Measurements from ENCODE around the gene DGKD.
"Not testable (repeated sequence)": the region's sequence is repeated elsewhere in the genome, so short reads cannot be mapped to it uniquely, and the experiment has no call there.

Gene DGKD

GRCh38 chr2:233360771-233361176 is 6.5 kb downstream of the DGKD start:
- no peak for DNase-seq (ENCODE audit: low read depth in 2 of 2)

DNA sequence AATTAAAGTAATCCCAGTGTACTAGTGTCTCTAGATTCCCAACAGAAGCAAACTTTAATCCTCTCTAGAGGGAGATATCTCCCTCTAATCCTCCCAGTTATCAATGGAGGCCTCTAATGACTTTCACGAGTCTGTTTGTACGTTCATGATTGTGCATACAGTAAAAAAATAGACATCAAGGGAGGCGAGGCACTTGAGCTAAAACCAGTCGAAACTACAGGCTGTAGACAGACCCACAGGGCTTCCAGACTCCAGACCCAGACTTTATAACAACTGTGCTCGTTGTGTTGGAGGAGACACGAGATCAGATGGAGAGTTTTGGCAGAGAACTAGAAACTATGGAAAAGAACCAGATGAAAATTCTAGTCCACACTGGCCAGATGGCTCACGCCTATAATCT is 7.0 kb downstream of the DGKD start:
- DNase-seq (ENCODE audit: low read depth in 2 of 2), result no peak

DNA sequence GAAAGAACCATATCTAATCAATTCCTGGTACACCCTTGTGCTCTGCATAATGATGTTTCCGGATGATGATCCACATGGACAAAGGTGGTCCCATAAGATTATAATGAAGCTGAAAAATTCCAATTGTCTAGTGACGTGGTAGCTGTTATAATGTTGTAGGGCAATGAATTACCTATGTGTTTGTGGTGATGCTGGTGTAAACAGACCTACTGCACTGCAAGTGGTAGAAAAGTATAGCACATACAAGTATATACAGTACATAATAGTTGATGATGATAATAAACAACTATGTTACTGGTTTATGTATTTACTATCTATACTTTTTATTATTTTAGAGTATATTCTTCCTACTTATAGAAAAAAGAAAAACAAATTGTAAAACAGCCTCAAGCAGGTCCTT is 8.4 kb downstream of the DGKD start:
- no peak for DNase-seq (ENCODE audit: low read depth in 2 of 2)

DNA sequence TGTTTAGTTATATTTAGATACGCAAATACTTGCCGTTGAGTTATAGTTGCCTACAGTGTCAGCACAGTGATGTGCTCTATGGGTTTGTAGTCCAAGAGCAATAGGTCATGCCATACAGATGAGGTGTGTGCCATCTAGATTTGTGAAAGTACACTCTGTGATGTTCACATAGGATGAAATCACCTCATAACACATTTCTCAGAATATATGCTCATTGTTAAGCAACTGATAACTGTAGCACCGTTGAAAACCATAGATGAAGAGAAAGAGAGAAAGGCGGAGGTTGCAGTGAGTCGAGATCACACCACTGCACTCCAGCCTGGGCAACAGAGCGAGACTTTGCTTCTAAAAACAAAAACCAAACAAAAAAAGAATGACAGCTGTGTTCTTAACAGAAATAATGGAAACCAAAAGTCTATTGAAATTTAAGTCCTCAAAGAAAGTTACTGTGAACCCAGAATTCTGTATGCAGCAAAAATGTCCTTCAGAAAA is 9.5 kb downstream of the DGKD start:
- DNase-seq (ENCODE audit: low read depth in 2 of 2), result no peak

- no peak for DNase-seq (ENCODE audit: low read depth in 2 of 2)
These were observed 11.7 kb downstream of the DGKD start for GRCh38 chr2:233365861-233366520.

DNA sequence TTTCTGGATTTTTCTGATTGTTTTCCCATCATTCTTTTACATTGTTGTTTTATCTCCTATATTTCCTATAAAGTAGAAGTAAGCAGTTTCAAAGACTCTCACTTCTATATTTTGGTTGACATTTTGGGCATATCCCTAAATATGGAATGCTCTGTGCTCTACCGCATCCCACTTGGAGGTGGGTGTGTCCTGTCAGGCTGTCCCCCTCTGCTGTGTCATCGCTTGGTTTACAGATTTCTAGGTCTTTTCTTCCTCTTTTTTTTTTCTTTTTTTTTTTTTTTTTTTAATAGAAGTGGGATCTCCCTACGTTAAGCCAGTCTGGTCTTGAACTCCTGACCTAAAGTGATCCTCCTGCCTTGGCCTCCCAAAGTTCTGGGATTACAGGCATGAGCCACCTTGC is 13.3 kb downstream of the DGKD start:
- DNase-seq (ENCODE audit: low read depth in 2 of 2), result no peak

DNA sequence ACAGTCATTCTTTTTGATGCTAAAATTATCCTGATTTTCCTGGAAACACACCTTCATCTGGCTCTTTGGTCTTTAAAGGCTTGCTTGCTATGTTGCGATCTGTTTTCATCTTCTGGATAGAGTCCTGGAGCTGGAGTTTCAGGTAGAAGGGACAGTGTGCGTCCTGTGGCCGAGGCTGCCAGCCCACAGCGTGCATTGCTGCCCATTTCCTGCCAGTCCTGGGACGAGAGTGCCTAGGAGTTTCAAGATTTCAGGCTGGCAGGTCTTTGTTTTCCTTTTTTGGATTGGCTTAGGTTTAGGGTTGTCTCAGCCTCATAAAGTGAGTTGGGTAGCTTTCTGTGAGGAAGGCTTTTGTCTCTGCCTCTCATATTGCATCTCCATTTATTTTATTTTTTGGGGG is 14.5 kb downstream of the DGKD start:
- DNase-seq (ENCODE audit: low read depth in 2 of 2), result no peak

- DNase-seq (ENCODE audit: low read depth in 2 of 2), result no peak
These were observed 15.2 kb downstream of the DGKD start for GRCh38 chr2:233369462-233369861.

DNA sequence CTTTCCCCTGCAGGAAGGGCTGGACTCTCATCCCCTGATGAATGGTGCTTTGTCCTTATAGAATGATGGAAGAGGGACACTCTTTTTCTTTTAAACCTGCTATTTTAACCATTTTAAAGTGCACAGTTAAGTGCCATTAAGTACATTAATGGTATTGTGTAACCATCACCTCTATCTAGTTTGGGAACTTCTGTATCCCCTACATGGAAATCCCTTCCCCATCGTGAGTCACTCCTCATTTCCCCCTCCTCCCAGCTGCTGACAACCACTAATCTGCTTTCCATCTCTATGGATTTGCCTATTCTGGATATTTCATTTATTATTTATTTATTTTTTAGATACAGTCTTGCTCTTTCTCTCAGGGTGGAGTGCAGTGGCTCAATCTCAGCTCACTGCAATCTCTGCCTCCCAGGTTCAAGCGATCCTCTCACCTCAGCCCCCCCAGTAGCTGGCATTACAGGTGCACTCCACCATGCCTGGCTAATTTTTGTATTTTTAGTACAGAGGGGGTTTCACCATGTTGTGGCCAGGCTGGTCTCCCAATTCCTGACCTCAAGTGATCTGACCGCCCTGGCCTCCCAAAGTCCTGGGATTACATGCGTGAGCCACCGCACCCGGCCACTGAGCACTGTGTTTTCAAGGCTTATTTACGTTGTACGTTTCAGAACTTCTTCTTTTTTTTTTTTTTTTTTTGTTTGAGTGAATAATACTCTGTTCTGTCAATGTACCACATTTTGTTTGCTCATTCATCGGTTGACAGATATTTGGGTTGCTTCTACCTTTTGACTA is 15.8 kb downstream of the DGKD start:
- no peak for DNase-seq (ENCODE audit: low read depth in 2 of 2)

DNA sequence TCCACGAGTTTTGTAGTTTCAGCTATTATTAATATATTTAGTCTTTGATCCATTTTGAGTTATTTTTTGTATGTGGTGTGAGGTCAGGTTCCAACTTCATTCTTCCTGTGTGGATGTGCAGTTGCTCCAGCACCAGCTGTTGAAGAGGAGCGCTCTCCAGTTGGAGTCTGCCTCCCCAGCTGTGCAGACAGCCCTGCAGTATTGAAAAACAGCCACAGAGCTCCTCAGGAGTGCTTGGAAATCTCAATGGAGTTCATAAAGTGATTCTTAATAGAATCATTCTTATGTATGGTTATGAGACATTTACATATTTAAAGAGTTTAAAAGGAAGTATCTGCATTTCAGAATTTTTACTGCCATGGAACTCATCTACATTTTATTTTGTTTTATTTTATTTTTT is 17.3 kb downstream of the DGKD start:
- no peak for DNase-seq (ENCODE audit: low read depth in 2 of 2)

DNA sequence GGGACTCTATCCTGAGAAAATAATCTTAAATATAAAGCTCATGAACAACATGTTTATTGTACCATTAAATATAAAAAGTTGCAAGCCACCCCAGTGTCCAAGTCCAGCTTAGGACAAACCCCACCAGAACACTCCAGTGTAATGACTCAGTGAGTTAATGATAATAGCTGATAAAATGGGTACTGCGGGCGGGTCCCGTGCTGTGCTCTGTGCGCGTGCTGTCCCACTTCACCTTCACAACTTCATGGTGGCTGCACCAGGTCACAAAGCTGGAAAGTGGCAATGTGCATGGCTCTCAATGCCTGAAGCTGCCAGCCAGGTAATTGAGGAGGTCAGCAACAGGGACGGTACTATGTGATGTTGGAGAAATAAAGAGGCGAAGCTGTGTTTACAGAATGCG is 18.6 kb downstream of the DGKD start:
- DNase-seq (ENCODE audit: low read depth in 2 of 2), result no peak

DNA sequence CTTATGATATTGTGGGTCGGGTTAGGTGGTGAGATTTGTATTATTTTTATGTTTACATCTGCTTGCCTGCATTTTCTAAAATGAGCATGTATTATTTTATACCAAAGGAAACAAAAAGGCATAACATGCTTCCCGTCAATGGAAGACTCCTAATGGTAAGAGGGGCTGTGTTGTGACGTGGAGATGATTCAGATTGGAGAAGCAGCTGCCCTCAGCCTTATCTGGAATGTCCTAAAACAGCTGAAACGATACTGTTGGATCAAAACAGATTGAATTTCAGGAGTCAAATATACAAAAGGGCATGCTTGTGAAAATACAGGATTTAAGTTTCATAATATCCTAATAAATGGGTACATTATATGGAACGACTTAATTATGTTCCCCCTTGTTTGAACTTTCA is 19.0 kb downstream of the DGKD start:
- DNase-seq (ENCODE audit: low read depth in 2 of 2), result no peak

GRCh38 chr2:233374776-233375175 is 20.5 kb downstream of the DGKD start:
- DNase-seq (ENCODE audit: low read depth in 2 of 2), result not testable (repeated sequence)

DNA sequence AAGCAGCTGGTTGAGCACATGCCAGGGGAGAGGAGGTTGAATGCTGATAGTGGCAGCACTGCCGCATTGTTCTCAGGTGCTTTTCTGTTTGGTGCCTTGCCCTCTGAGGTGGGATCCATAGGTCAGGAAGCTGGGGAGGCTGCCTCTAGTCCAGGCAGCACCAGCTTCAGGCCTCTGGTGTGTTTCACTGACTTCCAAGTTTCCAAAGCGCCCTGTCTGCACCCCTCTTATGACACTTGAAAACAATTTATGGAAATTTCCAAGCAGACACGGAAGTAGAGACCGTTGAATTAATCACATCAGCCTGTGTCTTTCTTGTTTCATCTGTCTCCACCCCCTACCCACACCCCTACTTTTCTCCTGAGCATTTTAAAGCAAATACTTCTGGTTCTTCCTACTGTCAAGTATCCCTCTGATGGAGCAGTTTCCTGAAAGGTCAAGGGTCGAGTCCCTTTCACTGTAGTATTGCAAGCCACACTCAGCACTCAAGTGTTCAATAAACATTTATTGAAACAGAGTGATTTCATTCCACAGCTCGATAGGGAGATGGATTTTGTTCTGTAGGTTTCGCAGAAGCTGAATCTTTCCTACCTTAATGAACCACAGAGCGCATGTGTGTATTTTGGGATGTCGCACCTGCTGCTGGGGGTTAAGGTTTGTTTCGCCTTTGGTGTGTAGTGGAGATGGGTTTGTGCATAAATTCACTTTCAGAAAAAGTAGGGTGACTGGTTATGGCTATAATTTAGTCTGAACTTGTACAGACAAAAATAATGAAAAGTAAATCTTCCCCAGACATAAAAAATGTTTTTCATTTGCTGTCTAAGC is 21.4 kb downstream of the DGKD start:
- DNase-seq (ENCODE audit: low read depth in 2 of 2), result no peak

GRCh38 chr2:233379034-233379433 is 24.7 kb downstream of the DGKD start:
- no peak for DNase-seq (ENCODE audit: low read depth in 2 of 2)

GRCh38 chr2:233379441-233379840 is 25.1 kb downstream of the DGKD start:
- no peak for DNase-seq (ENCODE audit: low read depth in 2 of 2)

DNA sequence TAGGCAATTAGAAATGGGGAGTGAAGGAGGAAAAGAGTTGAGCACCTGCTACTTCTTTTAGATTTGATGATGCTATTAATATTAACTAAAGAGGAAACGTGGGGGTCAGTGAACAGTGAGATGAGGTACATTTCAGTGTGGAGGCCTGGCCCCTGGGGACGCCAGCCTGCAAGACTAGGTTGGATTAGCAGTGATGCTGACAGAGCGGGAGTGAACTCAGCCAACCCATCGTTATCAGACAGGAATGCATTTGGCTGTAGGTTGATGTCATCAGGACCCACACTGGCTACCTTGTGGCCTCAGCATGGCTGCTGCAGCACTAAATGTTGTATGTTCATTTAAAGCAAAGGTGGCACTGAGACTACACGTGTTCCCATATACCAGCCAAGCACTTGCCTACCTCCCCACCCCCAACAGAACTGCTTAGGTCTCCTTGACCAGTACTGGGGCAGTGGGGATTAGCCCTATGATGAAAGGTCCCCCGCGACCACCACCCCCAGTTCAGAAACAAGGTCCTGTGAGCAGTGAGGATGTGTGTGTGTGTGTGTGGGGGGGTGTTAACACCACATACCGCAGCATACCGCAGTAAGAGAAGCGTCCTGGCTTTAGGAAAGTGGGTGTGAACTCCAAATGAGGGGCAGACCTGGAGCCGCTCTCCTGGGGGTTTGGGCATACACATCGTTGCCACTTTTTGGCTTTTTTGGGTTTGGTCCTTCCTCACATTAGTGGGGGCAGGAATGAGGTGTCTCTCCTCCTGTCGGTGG is 26.0 kb downstream of the DGKD start:
- DNase-seq (ENCODE audit: low read depth in 2 of 2), result no peak

GRCh38 chr2:233380995-233381637 is 26.8 kb downstream of the DGKD start:
- no peak for DNase-seq (ENCODE audit: low read depth in 2 of 2)

DNA sequence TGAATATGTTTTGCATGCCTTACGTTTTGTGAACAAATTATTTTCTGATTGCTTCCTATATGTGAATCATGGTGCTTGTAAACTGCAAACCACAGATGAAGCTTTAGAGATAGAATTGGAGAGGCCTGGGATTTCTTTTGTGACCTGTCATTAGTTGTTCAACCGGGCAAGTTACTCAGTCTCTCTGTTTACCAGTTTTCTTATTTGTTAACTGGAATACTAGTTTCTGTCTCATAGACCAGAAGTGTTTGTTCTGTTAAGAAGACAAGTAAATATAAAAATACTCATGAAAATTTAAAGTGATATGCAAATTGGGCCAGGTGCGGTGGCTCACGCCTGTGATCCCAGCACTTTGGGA is 27.3 kb downstream of the DGKD start:
- DNase-seq (ENCODE audit: low read depth in 2 of 2), result no peak

DNA sequence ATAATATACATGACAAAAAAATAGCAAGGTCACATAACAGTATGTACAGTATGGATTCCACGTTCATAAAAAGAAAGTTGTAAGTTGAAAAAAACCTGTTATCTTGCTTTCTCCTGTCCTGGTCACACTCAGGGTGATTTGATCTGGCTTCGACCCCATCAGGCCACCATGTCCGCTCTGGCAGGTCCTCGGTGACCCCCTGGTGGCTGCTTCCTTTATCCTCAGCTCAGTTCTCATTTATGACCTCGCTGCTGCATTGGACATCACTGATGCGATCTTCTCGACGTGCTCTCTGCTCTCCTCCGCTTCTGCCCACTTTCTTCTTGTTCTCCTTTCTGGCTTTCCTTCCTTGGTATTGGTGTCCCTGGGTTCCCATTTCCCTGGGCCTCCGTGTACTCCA is 29.7 kb downstream of the DGKD start:
- DNase-seq (ENCODE audit: low read depth in 2 of 2), result no peak

DNA sequence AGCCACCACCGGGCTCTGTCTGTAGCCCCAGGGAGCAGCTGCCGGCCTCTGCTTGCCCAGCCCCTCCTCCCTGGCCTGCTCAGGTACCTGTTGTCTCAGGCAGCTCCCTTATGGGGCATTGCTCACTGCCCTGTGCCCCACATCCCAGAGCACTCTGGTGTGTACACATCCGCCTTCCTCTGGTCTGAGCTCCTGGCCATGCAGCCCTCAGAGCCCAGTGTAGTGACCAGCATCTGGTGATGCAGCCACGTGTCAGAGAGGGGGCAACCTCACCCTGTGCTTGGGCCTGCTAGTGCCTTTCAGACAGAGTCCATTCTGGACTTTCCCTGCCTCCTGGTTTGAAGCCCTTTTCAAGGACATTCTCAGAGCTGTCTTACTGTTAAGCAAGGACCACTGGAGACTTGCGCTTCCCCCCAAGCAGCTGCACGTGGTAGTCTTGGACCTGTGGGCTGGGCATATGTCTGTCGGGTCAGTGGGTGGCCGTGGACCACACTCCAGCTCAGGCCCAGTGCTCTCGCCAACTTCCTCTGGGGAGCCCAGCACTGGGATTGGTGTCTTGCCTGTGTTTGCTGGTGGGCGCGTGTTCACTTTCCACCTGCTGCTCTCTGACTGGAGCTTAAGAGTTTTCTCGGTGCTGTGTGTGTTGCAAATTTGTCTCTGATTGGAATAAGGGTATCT is 30.7 kb downstream of the DGKD start:
- DNase-seq (ENCODE audit: low read depth in 2 of 2), result no peak
